GM20000 (cell line): ENCODE results near the gene ADARB2.

ENCODE experiments used
- DNase-seq: peaks from one replicate; pipeline ENCODE4 v3.0.0; 2012; ENCODE audit warnings: low spot score
- CTCF ChIP-seq: IDR thresholded peaks from 2 replicates; pipeline ENCODE4 v1.5.1; 2012; ENCODE audit warnings: mild to moderate bottlenecking, control low read depth; ENCODE audit errors: extremely low read depth, missing control alignments

The ADARB2 gene

DNA sequence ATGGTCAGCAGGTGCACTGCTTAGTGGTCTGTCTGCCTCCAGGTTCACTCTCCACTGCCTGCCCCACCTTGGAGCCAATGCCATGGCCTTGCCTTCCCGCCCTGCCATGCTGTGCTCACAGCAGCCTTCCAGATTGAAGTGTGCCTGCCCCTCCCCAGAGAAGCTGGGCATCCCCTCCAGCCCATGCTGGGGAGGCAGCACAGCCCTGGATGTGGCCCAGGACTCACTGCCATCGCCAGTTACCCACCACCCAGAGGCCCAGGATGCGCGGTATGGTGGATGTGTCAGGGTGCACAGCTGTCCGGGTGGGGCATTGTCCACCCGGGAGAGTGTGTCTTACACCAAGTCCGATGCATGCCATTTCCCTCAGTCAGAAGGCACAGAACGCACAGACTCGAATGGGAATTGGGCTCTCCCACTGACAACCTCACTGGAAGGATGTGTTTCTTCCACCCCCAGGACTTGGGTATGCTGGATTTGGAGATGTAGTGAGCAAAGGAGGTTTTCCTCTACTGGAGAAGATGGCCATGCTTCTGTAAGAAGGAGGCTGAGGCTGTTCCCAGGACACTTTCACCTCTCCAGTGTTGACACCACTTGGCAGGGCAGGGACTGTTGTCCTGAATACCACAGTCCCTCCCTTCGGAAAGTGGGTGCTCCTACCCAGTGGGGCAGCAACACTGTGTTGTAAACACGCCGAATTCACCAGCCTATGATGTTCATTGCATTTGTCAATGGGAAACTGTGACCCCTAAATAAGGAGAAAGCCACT is 122.0 kb downstream of the ADARB2 start:
- no peak for TF ChIP-seq CTCF
- no peak for DNase-seq

DNA sequence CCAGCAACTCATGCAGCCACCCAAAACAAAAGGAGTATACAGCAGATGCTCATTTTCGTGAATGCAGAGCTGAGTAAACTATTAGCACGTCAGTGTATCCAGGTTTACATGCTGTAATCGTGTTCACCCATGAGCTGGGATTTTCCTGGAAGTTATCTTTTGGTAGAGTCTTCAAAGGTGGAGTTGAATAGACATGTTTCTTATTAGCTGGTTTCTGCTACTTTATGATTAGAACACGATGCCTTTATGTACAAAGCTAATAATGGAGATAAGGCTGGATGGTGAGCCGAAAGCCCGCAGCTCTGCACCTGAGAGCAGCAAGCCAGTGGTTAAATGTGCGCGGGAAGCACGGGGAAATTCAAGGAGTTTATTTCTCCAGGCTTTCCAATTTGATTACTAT is 123.8 kb downstream of the ADARB2 start:
- no peak for TF ChIP-seq CTCF
- no peak for DNase-seq

DNA sequence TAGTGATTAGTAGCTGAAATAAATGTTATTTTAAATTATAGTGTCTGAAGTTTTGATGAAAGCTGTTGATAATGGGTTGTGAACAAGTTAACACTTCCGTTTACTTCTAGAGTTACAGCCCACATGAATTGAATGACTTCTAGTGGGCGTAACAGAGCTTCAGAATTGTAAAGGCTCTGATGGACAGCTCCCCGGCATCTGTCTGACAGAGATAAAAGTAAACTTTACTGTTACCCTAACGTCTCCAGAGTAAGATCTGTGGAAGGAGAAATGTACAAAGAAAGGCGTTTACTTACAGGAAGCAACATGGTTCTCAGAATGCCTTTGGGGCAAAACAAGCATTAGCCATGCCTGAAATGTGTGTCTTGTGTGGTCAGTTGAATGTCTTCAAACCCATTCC is 124.4 kb downstream of the ADARB2 start:
- no peak for DNase-seq
- TF ChIP-seq CTCF: no peak

DNA sequence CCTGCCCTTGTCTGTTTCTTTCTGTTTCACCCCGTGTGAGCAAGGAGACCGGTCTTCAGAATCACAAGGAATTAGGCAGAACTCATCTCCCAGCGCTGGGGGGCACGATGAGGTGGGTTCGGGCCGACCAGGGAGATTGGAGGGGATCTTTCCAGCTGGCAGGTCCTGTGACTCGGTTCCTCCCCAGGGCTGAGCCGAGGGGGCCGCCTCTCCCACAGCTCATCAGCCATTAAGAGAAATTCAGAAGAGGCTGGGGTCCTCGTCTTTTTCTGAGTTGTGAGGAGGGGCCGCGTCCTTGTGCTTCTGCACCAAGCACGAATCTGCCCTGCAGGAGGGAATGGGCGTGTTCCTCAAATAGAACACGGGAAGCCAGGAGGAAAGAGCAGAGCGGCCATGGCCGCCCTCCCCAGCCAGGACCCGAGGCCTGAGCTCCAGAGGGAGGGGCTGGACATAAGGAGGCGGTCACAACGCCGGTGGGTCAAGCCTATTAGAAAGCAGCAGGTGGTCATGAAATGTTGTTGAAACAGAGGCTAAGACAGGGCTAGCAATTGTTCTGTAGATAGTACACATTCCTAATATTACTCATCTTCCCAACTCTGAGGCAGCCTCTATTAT is 125.3 kb downstream of the ADARB2 start:
- TF ChIP-seq CTCF: no peak
- no peak for DNase-seq

DNA sequence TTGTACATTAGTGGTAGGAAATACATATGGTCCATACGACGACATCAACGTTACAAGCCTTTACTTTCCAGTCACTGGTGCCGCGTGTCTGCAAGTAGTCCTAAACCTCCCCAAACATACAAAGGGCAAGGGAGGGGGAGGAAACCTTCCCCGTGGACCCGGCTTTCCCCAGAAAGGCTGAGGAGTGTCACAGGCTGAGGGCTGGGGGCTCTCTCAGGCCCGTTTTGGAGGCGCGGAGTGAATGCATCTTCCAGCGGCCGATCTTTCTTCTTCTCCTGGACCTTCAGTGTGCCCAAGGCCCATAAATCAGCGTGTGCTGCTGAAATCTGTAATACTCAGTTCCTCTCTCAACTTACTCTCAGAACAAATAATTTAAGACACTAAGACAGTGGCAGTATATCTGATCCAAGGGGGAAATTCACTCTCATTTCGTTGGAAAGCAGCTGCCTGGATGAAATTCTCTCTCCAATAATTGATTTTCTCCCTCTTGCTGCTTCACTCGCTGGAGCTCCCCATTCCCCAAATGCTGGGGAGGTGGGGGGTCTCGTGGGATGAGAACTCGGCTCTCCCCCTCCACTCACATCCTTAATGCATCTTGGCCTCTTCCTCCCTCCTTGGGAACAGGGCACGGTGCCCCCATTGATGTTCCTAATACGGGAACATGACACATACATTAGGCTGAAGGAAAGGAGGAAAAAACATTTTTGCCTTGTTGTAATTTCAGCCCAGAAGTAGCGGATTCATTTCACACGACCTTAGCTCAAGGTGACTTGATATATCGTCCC is 126.1 kb downstream of the ADARB2 start:
- no peak for TF ChIP-seq CTCF
- DNase-seq: no peak

GRCh38 chr10:1609648-1609970 is 127.7 kb downstream of the ADARB2 start:
- TF ChIP-seq CTCF: no peak

More at GRCh38 chr10:1609648-1609970, 127.7 kb downstream of the ADARB2 start:
- DNase-seq: no peak
